GM23338 (cell line): ENCODE data around the gene KCNK3. TPM values are rescaled to one million over a fixed set of nuclear protein-coding genes. Genes with fewer than 3 reads are reported as not detected.

Source experiments
- ATAC-seq: fragments of 200-7000 bp; cut with Tn5 transposase; 3 replicates; pipeline ENCODE4 v1.9.1; 2020
- DNase-seq: peaks from one replicate; pipeline ENCODE4 v3.0.0-alpha.2; 2015; ENCODE audit warnings: low spot score
- H2AFZ ChIP-seq: fragments of 200-600 bp; sonication (generic); 2 replicates; pipeline ENCODE4 v1.8.0; 2016; ENCODE audit warnings: antibody characterized with exemption, mild to moderate bottlenecking, moderate library complexity
- H3F3A ChIP-seq: fragments of 200-600 bp; sonication (generic); replicated peaks from 2 replicates; pipeline ENCODE4 v1.8.0; 2017; ENCODE audit warnings: antibody characterized with exemption, mixed run types, low read depth
- H3K27ac ChIP-seq: fragments of 200-600 bp; sonication (generic); 2 replicates; pipeline ENCODE4 v1.6.1; 2016; ENCODE audit warnings: low read depth
- H3K27me3 ChIP-seq: fragments of 200-600 bp; sonication (generic); 2 replicates; pipeline ENCODE4 v1.8.0; 2016; ENCODE audit warnings: mild to moderate bottlenecking, mixed run types, moderate library complexity; ENCODE audit not compliant: insufficient read depth
- H3K36me3 ChIP-seq: fragments of 200-600 bp; sonication (generic); 2 replicates; pipeline ENCODE4 v1.8.0; 2016; ENCODE audit warnings: mild to moderate bottlenecking; ENCODE audit not compliant: insufficient read depth
- H3K4me1 ChIP-seq: fragments of 200-600 bp; sonication (generic); 2 replicates; pipeline ENCODE4 v1.8.0; 2016; ENCODE audit warnings: mild to moderate bottlenecking, moderate library complexity; ENCODE audit not compliant: insufficient read depth
- H3K4me2 ChIP-seq: fragments of 200-600 bp; sonication (generic); 2 replicates; pipeline ENCODE4 v1.7.1; 2017; ENCODE audit warnings: mixed run types
- H3K4me3 ChIP-seq: fragments of 200-600 bp; sonication (generic); 2 replicates; pipeline ENCODE4 v1.6.1; 2016; ENCODE audit warnings: mixed run types
- H3K79me2 ChIP-seq: fragments of 200-600 bp; sonication (generic); replicated peaks from 2 replicates; pipeline ENCODE4 v1.8.0; 2017; ENCODE audit warnings: mild to moderate bottlenecking; ENCODE audit not compliant: insufficient read depth
- H3K9me2 ChIP-seq: fragments of 200-600 bp; sonication (generic); 2 replicates; pipeline ENCODE4 v1.8.0; 2017; ENCODE audit not compliant: insufficient read depth
- H4K20me1 ChIP-seq: fragments of 200-600 bp; sonication (generic); replicated peaks from 2 replicates; pipeline ENCODE4 v1.8.0; 2017; ENCODE audit warnings: mild to moderate bottlenecking; ENCODE audit not compliant: insufficient read depth
- H3K27ac Mint-ChIP-seq: 2 replicates; pipeline ENCODE4 v1.8.0; 2020; ENCODE audit warnings: inconsistent platforms, mild to moderate bottlenecking, moderate library complexity, mixed read lengths
- H3K27me3 Mint-ChIP-seq: 3 replicates; pipeline ENCODE4 v1.8.0; 2022; ENCODE audit warnings: low read depth, mild to moderate bottlenecking, moderate library complexity, mixed read lengths, inconsistent platforms; ENCODE audit not compliant: insufficient read depth, poor library complexity
- H3K36me3 Mint-ChIP-seq: 3 replicates; pipeline ENCODE4 v1.8.0; 2021; ENCODE audit warnings: low read depth, mild to moderate bottlenecking, inconsistent platforms, moderate library complexity, mixed read lengths
- H3K4me1 Mint-ChIP-seq: 3 replicates; pipeline ENCODE4 v1.8.0; 2020; ENCODE audit warnings: mild to moderate bottlenecking, inconsistent platforms, mixed read lengths
- H3K4me3 Mint-ChIP-seq: 3 replicates; pipeline ENCODE4 v1.8.0; 2021; ENCODE audit warnings: moderate library complexity, mild to moderate bottlenecking, inconsistent platforms, mixed read lengths
- H3K9me3 Mint-ChIP-seq: 3 replicates; pipeline ENCODE4 v1.8.0; 2020; ENCODE audit warnings: moderate library complexity, mild to moderate bottlenecking, inconsistent platforms, mixed read lengths
- CREB1 ChIP-seq: fragments of 250-450 bp; sonication (Bioruptor Pico); IDR thresholded peaks from 2 replicates; pipeline ENCODE4 v1.5.0; 2020; ENCODE audit warnings: low read depth, mild to moderate bottlenecking, moderate library complexity
- EZH2 ChIP-seq: fragments of 200-600 bp; sonication (generic); IDR thresholded peaks from one replicate; pipeline ENCODE4 v1.8.0; 2017; ENCODE audit warnings: antibody characterized with exemption, mild to moderate bottlenecking, low read depth; ENCODE audit not compliant: unreplicated experiment
- EZH2phosphoT487 ChIP-seq: fragments of 200-600 bp; sonication (generic); IDR thresholded peaks from one replicate; pipeline ENCODE4 v1.8.1; 2018; ENCODE audit warnings: antibody characterized with exemption; ENCODE audit not compliant: unreplicated experiment
- JUNB ChIP-seq: IDR thresholded peaks from one replicate; pipeline ENCODE4 v1.6.1; 2016; ENCODE audit warnings: antibody characterized with exemption; ENCODE audit not compliant: unreplicated experiment
- NANOG ChIP-seq: IDR thresholded peaks from 2 replicates; pipeline ENCODE4 v1.6.1; 2016; ENCODE audit warnings: antibody characterized with exemption, borderline replicate concordance
- POLR2AphosphoS5 ChIP-seq: IDR thresholded peaks from 2 replicates; pipeline ENCODE4 v1.6.1; 2016; ENCODE audit warnings: antibody characterized with exemption, low read depth
- STAT1 ChIP-seq: IDR thresholded peaks from one replicate; pipeline ENCODE4 v1.6.1; 2016; ENCODE audit warnings: antibody characterized with exemption; ENCODE audit not compliant: unreplicated experiment
- ZNF114 ChIP-seq: fragments of 250-450 bp; sonication (Bioruptor Pico); IDR thresholded peaks from 2 replicates; pipeline ENCODE4 v1.5.0; 2020; ENCODE audit warnings: mild to moderate bottlenecking, moderate library complexity
- ZNF331 ChIP-seq: fragments of 250-450 bp; sonication (Bioruptor Pico); IDR thresholded peaks from 2 replicates; pipeline ENCODE4 v1.5.0; 2020; ENCODE audit warnings: low read depth, mild to moderate bottlenecking, moderate library complexity
- polyA plus RNA-seq: library from polyadenylated mRNA; unstranded; fragments of >200 nt; fragmentation: Nextera tagmentation; extraction: Ambion mirVana; gene quantifications from 2 replicates; pipeline ENCODE4 v1.2.1, GENCODE V29; 2016
- total RNA-seq: library from RNA; depleted of rRNA; stranded (reverse); fragments of >200 nt; shearing (Covaris generic); gene quantifications from 2 replicates; pipeline ENCODE4 v1.2.3, GENCODE V29; 2014
- TF ChIP-seq, protein P1 (sequence below): fragments of 250-450 bp; sonication (Bioruptor Pico); IDR thresholded peaks from 2 replicates; pipeline ENCODE4 v1.5.0; 2020; ENCODE audit warnings: mild to moderate bottlenecking, moderate library complexity
- TF ChIP-seq, protein P2 (sequence below): IDR thresholded peaks from one replicate; pipeline ENCODE4 v1.6.1; 2018; ENCODE audit warnings: antibody characterized with exemption; ENCODE audit not compliant: unreplicated experiment
- TF ChIP-seq, protein P3 (sequence below), 2 experiments: fragments of 200-600 bp in 1 of 2; sonication (generic) in 1 of 2; conservative IDR thresholded peaks; 2 replicates each; pipeline versions ENCODE4 v1.5.1 to v1.6.1; 2016 to 2017; ENCODE audit warnings: antibody characterized with exemption in 2 of 2, low read depth in 2 of 2, mild to moderate bottlenecking in 2 of 2, moderate library complexity in 1 of 2
- TF ChIP-seq, protein P4 (sequence below): IDR thresholded peaks from 2 replicates; pipeline ENCODE4 v1.6.1; 2016; ENCODE audit warnings: antibody characterized with exemption

Gene KCNK3
- total and polyA plus RNA-seq, 2 experiments from 2014 or later, result not detected

GRCh38 chr2:26685989-26686839, 6.3 kb upstream of the KCNK3 start:
- Histone ChIP-seq H3K27me3 (peaks cover 8% of the 10 kb centered on the region; the same call in 1 of the 2 replicates), H3K9me2 (no peaks in the 10 kb centered on the region), H3K79me2 (no peaks in the 10 kb centered on the region), H3K36me3 (no peaks in the 10 kb centered on the region), H3K27ac (no peak overlapping the region), H3K4me1 (no peaks in the 10 kb centered on the region), H3K4me2 (no peak overlapping the region), H4K20me1 (no peaks in the 10 kb centered on the region), H3F3A (no peaks in the 10 kb centered on the region), H2AFZ (no peak overlapping the region), H3K4me3 (no peak overlapping the region)
- Mint-ChIP-seq H3K4me1 (peaks cover 14% of the 10 kb centered on the region; the same call in 2 of the 3 replicates), H3K36me3 (no peaks in the 10 kb centered on the region), H3K4me3 (no peak overlapping the region), H3K9me3 (no peaks in the 10 kb centered on the region), H3K27ac (no peak overlapping the region), H3K27me3 (peaks cover 19% of the 10 kb centered on the region)
- no peak for TF ChIP-seq ZNF331
- TF ChIP-seq, protein P1, sequence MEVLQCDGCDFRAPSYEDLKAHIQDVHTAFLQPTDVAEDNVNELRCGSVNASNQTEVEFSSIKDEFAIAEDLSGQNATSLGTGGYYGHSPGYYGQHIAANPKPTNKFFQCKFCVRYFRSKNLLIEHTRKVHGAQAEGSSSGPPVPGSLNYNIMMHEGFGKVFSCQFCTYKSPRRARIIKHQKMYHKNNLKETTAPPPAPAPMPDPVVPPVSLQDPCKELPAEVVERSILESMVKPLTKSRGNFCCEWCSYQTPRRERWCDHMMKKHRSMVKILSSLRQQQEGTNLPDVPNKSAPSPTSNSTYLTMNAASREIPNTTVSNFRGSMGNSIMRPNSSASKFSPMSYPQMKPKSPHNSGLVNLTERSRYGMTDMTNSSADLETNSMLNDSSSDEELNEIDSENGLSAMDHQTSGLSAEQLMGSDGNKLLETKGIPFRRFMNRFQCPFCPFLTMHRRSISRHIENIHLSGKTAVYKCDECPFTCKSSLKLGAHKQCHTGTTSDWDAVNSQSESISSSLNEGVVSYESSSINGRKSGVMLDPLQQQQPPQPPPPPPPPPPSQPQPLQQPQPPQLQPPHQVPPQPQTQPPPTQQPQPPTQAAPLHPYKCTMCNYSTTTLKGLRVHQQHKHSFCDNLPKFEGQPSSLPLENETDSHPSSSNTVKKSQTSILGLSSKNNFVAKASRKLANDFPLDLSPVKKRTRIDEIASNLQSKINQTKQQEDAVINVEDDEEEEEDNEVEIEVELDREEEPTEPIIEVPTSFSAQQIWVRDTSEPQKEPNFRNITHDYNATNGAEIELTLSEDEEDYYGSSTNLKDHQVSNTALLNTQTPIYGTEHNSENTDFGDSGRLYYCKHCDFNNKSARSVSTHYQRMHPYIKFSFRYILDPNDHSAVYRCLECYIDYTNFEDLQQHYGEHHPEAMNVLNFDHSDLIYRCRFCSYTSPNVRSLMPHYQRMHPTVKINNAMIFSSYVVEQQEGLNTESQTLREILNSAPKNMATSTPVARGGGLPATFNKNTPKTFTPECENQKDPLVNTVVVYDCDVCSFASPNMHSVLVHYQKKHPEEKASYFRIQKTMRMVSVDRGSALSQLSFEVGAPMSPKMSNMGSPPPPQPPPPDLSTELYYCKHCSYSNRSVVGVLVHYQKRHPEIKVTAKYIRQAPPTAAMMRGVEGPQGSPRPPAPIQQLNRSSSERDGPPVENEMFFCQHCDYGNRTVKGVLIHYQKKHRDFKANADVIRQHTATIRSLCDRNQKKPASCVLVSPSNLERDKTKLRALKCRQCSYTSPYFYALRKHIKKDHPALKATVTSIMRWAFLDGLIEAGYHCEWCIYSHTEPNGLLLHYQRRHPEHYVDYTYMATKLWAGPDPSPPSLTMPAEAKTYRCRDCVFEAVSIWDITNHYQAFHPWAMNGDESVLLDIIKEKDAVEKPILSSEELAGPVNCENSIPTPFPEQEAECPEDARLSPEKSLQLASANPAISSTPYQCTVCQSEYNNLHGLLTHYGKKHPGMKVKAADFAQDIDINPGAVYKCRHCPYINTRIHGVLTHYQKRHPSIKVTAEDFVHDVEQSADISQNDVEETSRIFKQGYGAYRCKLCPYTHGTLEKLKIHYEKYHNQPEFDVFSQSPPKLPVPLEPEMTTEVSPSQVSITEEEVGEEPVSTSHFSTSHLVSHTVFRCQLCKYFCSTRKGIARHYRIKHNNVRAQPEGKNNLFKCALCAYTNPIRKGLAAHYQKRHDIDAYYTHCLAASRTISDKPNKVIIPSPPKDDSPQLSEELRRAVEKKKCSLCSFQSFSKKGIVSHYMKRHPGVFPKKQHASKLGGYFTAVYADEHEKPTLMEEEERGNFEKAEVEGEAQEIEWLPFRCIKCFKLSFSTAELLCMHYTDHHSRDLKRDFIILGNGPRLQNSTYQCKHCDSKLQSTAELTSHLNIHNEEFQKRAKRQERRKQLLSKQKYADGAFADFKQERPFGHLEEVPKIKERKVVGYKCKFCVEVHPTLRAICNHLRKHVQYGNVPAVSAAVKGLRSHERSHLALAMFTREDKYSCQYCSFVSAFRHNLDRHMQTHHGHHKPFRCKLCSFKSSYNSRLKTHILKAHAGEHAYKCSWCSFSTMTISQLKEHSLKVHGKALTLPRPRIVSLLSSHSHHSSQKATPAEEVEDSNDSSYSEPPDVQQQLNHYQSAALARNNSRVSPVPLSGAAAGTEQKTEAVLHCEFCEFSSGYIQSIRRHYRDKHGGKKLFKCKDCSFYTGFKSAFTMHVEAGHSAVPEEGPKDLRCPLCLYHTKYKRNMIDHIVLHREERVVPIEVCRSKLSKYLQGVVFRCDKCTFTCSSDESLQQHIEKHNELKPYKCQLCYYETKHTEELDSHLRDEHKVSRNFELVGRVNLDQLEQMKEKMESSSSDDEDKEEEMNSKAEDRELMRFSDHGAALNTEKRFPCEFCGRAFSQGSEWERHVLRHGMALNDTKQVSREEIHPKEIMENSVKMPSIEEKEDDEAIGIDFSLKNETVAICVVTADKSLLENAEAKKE (CRISPR knock-in tag), result no peak
- TF ChIP-seq ZNF114 (CRISPR knock-in tag), result no peak
- TF ChIP-seq NANOG, result no peak
- TF ChIP-seq CREB1 (CRISPR knock-in tag), result no peak
- TF ChIP-seq STAT1, result no peak
- TF ChIP-seq POLR2AphosphoS5, result no peak
- no peak for TF ChIP-seq EZH2
- TF ChIP-seq, protein P2, sequence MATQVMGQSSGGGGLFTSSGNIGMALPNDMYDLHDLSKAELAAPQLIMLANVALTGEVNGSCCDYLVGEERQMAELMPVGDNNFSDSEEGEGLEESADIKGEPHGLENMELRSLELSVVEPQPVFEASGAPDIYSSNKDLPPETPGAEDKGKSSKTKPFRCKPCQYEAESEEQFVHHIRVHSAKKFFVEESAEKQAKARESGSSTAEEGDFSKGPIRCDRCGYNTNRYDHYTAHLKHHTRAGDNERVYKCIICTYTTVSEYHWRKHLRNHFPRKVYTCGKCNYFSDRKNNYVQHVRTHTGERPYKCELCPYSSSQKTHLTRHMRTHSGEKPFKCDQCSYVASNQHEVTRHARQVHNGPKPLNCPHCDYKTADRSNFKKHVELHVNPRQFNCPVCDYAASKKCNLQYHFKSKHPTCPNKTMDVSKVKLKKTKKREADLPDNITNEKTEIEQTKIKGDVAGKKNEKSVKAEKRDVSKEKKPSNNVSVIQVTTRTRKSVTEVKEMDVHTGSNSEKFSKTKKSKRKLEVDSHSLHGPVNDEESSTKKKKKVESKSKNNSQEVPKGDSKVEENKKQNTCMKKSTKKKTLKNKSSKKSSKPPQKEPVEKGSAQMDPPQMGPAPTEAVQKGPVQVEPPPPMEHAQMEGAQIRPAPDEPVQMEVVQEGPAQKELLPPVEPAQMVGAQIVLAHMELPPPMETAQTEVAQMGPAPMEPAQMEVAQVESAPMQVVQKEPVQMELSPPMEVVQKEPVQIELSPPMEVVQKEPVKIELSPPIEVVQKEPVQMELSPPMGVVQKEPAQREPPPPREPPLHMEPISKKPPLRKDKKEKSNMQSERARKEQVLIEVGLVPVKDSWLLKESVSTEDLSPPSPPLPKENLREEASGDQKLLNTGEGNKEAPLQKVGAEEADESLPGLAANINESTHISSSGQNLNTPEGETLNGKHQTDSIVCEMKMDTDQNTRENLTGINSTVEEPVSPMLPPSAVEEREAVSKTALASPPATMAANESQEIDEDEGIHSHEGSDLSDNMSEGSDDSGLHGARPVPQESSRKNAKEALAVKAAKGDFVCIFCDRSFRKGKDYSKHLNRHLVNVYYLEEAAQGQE, result no peak
- TF ChIP-seq EZH2phosphoT487, result no peak
- TF ChIP-seq, protein P3, sequence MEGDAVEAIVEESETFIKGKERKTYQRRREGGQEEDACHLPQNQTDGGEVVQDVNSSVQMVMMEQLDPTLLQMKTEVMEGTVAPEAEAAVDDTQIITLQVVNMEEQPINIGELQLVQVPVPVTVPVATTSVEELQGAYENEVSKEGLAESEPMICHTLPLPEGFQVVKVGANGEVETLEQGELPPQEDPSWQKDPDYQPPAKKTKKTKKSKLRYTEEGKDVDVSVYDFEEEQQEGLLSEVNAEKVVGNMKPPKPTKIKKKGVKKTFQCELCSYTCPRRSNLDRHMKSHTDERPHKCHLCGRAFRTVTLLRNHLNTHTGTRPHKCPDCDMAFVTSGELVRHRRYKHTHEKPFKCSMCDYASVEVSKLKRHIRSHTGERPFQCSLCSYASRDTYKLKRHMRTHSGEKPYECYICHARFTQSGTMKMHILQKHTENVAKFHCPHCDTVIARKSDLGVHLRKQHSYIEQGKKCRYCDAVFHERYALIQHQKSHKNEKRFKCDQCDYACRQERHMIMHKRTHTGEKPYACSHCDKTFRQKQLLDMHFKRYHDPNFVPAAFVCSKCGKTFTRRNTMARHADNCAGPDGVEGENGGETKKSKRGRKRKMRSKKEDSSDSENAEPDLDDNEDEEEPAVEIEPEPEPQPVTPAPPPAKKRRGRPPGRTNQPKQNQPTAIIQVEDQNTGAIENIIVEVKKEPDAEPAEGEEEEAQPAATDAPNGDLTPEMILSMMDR (conservative IDR thresholded peaks at IDR 0.05; ENCODE audit: low read depth in 2 of 2), result no peak
- TF ChIP-seq, protein P4, sequence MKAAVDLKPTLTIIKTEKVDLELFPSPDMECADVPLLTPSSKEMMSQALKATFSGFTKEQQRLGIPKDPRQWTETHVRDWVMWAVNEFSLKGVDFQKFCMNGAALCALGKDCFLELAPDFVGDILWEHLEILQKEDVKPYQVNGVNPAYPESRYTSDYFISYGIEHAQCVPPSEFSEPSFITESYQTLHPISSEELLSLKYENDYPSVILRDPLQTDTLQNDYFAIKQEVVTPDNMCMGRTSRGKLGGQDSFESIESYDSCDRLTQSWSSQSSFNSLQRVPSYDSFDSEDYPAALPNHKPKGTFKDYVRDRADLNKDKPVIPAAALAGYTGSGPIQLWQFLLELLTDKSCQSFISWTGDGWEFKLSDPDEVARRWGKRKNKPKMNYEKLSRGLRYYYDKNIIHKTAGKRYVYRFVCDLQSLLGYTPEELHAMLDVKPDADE, result no peak
- TF ChIP-seq JUNB, result no peak
- peak; percentile 24; the same call in 2 of the 3 replicates for ATAC-seq
- DNase-seq, result no peak
